Right lobe of liver (tissue), 4 donors: ENCODE results near the gene ALPG.
"Not testable (repeated sequence)": the region's sequence is repeated elsewhere in the genome, so short reads cannot be mapped to it uniquely, and the experiment has no call there.

ENCODE experiments used
- CTCF ChIP-seq, 4 donors: fragments of 200-600 bp in 3 of 4; fragments of 450-650 bp in 1 of 4; IDR thresholded peaks; one replicate each; pipeline versions ENCODE4 v1.5.1 to v1.8.0; 2016 to 2022; ENCODE audit warnings: antibody characterized with exemption in 4 of 4, mild to moderate bottlenecking in 2 of 4
- POLR2A ChIP-seq: fragments of 450-650 bp; IDR thresholded peaks from one replicate; pipeline ENCODE4 v1.6.1; 2017; ENCODE audit warnings: antibody characterized with exemption, mild to moderate bottlenecking
- donor health status: DM: no; HTN: no; CAD: no.
- donor health status: DM: no; HTN: no; CAD: no.
- donor health status: DM: no; HTN: yes; CAD: no.

GRCh38 chr2:232407428-232408150, 945 bp downstream of the ALPG start:
- TF ChIP-seq CTCF (IDR thresholded peaks at IDR 0.05); POLR2A: not testable (repeated sequence)
